ENCODE results near the gene ELOB. TPM values are rescaled to one million over a fixed set of nuclear protein-coding genes. Genes with fewer than 3 reads are reported as not detected.

ELOB gene
- total and polyA plus RNA-seq, 5 donors: 235 to 625 (median 293) TPM

- Histone ChIP-seq H3K4me3 (ENCODE audit: low read length) (no peak overlapping the region), H3K9me3 (ENCODE audit: control insufficient read depth, low read length) (no peaks in the 10 kb centered on the region), H3K4me1 (ENCODE audit: control insufficient read depth, insufficient read depth, low read length) (no peaks in the 10 kb centered on the region), H3K27me3 (ENCODE audit: control insufficient read depth, insufficient read depth) (no peaks in the 10 kb centered on the region), H3K27ac (ENCODE audit: low read length) (no peak overlapping the region)
- no peak for ATAC-seq
- DNase-seq: no peak
- 86% methylated on average over 4 of the region's 4 CpGs for WGBS
- intact Hi-C loops (cut with DNase I): no loop called here
Measured at GRCh38 chr16:2741168-2741567, 35.9 kb downstream of the ELOB start.

GRCh38 chr16:2740476-2740875, 36.6 kb downstream of the ELOB start:
- WGBS: 87% methylated on average over 6 of the region's 6 CpGs
- Histone ChIP-seq H3K27me3 (ENCODE audit: control insufficient read depth, insufficient read depth) (no peaks in the 10 kb centered on the region), H3K27ac (ENCODE audit: low read length) (no peak overlapping the region), H3K9me3 (ENCODE audit: control insufficient read depth, low read length) (no peaks in the 10 kb centered on the region), H3K4me1 (ENCODE audit: control insufficient read depth, insufficient read depth, low read length) (no peaks in the 10 kb centered on the region), H3K4me3 (ENCODE audit: low read length) (no peak overlapping the region)
- DNase-seq (no peak), ATAC-seq (no peak)
- intact Hi-C loops (cut with DNase I): no loop called here

GRCh38 chr16:2739625-2740430, 37.3 kb downstream of the ELOB start:
- no peaks in the 10 kb centered on the region for H3K27me3 ChIP-seq (ENCODE audit: control insufficient read depth, insufficient read depth)
- no peak overlapping the region for H3K27ac ChIP-seq (ENCODE audit: low read length)
- no peak for ATAC-seq
- intact Hi-C loops (cut with DNase I): no loop called here
- no peaks in the 10 kb centered on the region for H3K9me3 ChIP-seq (ENCODE audit: control insufficient read depth, low read length)
- no peak overlapping the region for H3K4me3 ChIP-seq (ENCODE audit: low read length)
- 42% methylated on average over 8 of the region's 8 CpGs for WGBS
- no peak for DNase-seq
- H3K4me1 ChIP-seq (ENCODE audit: control insufficient read depth, insufficient read depth, low read length): no peaks in the 10 kb centered on the region

GRCh38 chr16:2738615-2739014, 38.5 kb downstream of the ELOB start:
- DNase-seq (no peak), ATAC-seq (no peak)
- 68% methylated on average over 5 of the region's 5 CpGs for WGBS
- no peak overlapping the region for H3K27ac ChIP-seq (ENCODE audit: low read length)
- no peaks in the 10 kb centered on the region for H3K27me3 ChIP-seq (ENCODE audit: control insufficient read depth, insufficient read depth)
- no peak overlapping the region for H3K4me3 ChIP-seq (ENCODE audit: low read length)
- H3K4me1 ChIP-seq (ENCODE audit: control insufficient read depth, insufficient read depth, low read length): no peaks in the 10 kb centered on the region
- H3K9me3 ChIP-seq (ENCODE audit: control insufficient read depth, low read length): no peaks in the 10 kb centered on the region
- intact Hi-C loops (cut with DNase I): no loop called here

- DNase-seq (no peak), ATAC-seq (no peak)
- Histone ChIP-seq H3K9me3 (ENCODE audit: control insufficient read depth, low read length) (no peaks in the 10 kb centered on the region), H3K27ac (ENCODE audit: low read length) (no peak overlapping the region), H3K27me3 (ENCODE audit: control insufficient read depth, insufficient read depth) (no peaks in the 10 kb centered on the region), H3K4me1 (ENCODE audit: control insufficient read depth, insufficient read depth, low read length) (no peaks in the 10 kb centered on the region), H3K4me3 (ENCODE audit: low read length) (no peak overlapping the region)
- intact Hi-C loops (cut with DNase I): no loop called here
- 84% methylated on average over 7 of the region's 7 CpGs for WGBS
Measured at GRCh38 chr16:2737895-2738418, 39.1 kb downstream of the ELOB start.

- Histone ChIP-seq H3K4me3 (ENCODE audit: low read length) (no peak overlapping the region), H3K4me1 (ENCODE audit: control insufficient read depth, insufficient read depth, low read length) (no peaks in the 10 kb centered on the region), H3K27me3 (ENCODE audit: control insufficient read depth, insufficient read depth) (no peaks in the 10 kb centered on the region), H3K9me3 (ENCODE audit: control insufficient read depth, low read length) (no peaks in the 10 kb centered on the region), H3K27ac (ENCODE audit: low read length) (no peak overlapping the region)
- intact Hi-C loops (cut with DNase I): no loop called here
- WGBS: 86% methylated on average over 5 of the region's 5 CpGs
- ATAC-seq (no peak), DNase-seq (no peak)
Measured at GRCh38 chr16:2737238-2737605, 39.9 kb downstream of the ELOB start.

- Histone ChIP-seq H3K9me3 (ENCODE audit: control insufficient read depth, low read length) (no peaks in the 10 kb centered on the region), H3K27me3 (ENCODE audit: control insufficient read depth, insufficient read depth) (no peaks in the 10 kb centered on the region), H3K4me3 (ENCODE audit: low read length) (no peak overlapping the region), H3K27ac (ENCODE audit: low read length) (no peak overlapping the region), H3K4me1 (ENCODE audit: control insufficient read depth, insufficient read depth, low read length) (no peaks in the 10 kb centered on the region)
- DNase-seq (no peak), ATAC-seq (no peak)
- intact Hi-C loops (cut with DNase I): no loop called here
- WGBS: 88% methylated on average over 11 of the region's 11 CpGs
Measured at GRCh38 chr16:2736476-2737237, 40.4 kb downstream of the ELOB start.

- Histone ChIP-seq H3K27ac (ENCODE audit: low read length) (no peak overlapping the region), H3K4me3 (ENCODE audit: low read length) (no peak overlapping the region), H3K9me3 (ENCODE audit: control insufficient read depth, low read length) (no peaks in the 10 kb centered on the region), H3K4me1 (ENCODE audit: control insufficient read depth, insufficient read depth, low read length) (no peaks in the 10 kb centered on the region), H3K27me3 (ENCODE audit: control insufficient read depth, insufficient read depth) (no peaks in the 10 kb centered on the region)
- intact Hi-C loops (cut with DNase I): no loop called here
- ATAC-seq (no peak), DNase-seq (no peak)
- 75% methylated on average over 10 of the region's 10 CpGs for WGBS
Measured at GRCh38 chr16:2734844-2735515, 42.1 kb downstream of the ELOB start.

- DNase-seq (no peak), ATAC-seq (no peak)
- Histone ChIP-seq H3K4me3 (ENCODE audit: low read length) (no peak overlapping the region), H3K9me3 (ENCODE audit: control insufficient read depth, low read length) (no peaks in the 10 kb centered on the region), H3K4me1 (ENCODE audit: control insufficient read depth, insufficient read depth, low read length) (no peaks in the 10 kb centered on the region), H3K27me3 (ENCODE audit: control insufficient read depth, insufficient read depth) (no peaks in the 10 kb centered on the region), H3K27ac (ENCODE audit: low read length) (no peak overlapping the region)
- intact Hi-C loops (cut with DNase I): no loop called here
- WGBS: 83% methylated on average over 7 of the region's 7 CpGs
Measured at GRCh38 chr16:2728034-2728433, 49.0 kb downstream of the ELOB start.

GRCh38 chr16:2726923-2727322, 50.2 kb downstream of the ELOB start:
- Histone ChIP-seq H3K9me3 (ENCODE audit: control insufficient read depth, low read length) (no peaks in the 10 kb centered on the region), H3K27ac (ENCODE audit: low read length) (no peak overlapping the region), H3K4me3 (ENCODE audit: low read length) (no peak overlapping the region), H3K4me1 (ENCODE audit: control insufficient read depth, insufficient read depth, low read length) (no peaks in the 10 kb centered on the region), H3K27me3 (ENCODE audit: control insufficient read depth, insufficient read depth) (no peaks in the 10 kb centered on the region)
- DNase-seq (no peak), ATAC-seq (no peak)
- 85% methylated on average over 5 of the region's 5 CpGs for WGBS
- intact Hi-C loops (cut with DNase I): no loop called here

GRCh38 chr16:2724816-2725348, 52.2 kb downstream of the ELOB start:
- no peaks in the 10 kb centered on the region for H3K9me3 ChIP-seq (ENCODE audit: control insufficient read depth, low read length)
- no peaks in the 10 kb centered on the region for H3K27me3 ChIP-seq (ENCODE audit: control insufficient read depth, insufficient read depth)
- intact Hi-C loops (cut with DNase I): no loop called here
- H3K4me3 ChIP-seq (ENCODE audit: low read length): no peak overlapping the region
- H3K4me1 ChIP-seq (ENCODE audit: control insufficient read depth, insufficient read depth, low read length): no peaks in the 10 kb centered on the region
- no peak overlapping the region for H3K27ac ChIP-seq (ENCODE audit: low read length)
- ATAC-seq (no peak), DNase-seq (no peak)
- 67% methylated on average over 16 of the region's 16 CpGs for WGBS
